ENCODE results near the gene CCDC102B. TPM values are rescaled to one million over a fixed set of nuclear protein-coding genes. Genes with fewer than 3 reads are reported as not detected.

CCDC102B gene
- total RNA-seq, 1 donor from 2014 or later, result 54.6 TPM

- DNase-seq, result no peak
These were observed 291.1 kb downstream of the CCDC102B start for GRCh38 chr18:69088973-69089372.

- DNase-seq, result no peak
These were observed 299.5 kb downstream of the CCDC102B start for GRCh38 chr18:69097349-69097748.

- no peak for DNase-seq
These were observed 305.1 kb downstream of the CCDC102B start for GRCh38 chr18:69102959-69103358.

Small RNAs within 50 kb of the gene (small RNA-seq; reads per million reads assigned to genes)
- not detected for gene RNU6-39P (ENCODE audit: low replicate concordance)

Other genes with a start within 250 kb of the CCDC102B start
- gene TMX3, start 83.0 kb upstream of the CCDC102B start, total RNA-seq, result 46.7 TPM

Data from skin of body (tissue), 3 donors.